ENCODE measurements around the gene SGO2.

GRCh38 chr2:200578778-200579177 lies 52.8 kb downstream of the SGO2 start:
- TF ChIP-seq POLR2AphosphoS5 (IDR thresholded peaks at IDR 0.05; ENCODE audit: low read depth, low read length) (no peak), POLR2A (IDR thresholded peaks at IDR 0.05; ENCODE audit: low read depth, low read length) (no peak)

Measured in GM12892 (cell line).